BE2C (cell line): ENCODE data around the gene MYCBP2.

Source experiments
- DNase-seq: peaks from one replicate; pipeline ENCODE4 v3.0.0-alpha.2; 2020
- H3K27me3 ChIP-seq: fragments of 250-450 bp; sonication (Bioruptor Pico); 2 replicates; pipeline ENCODE4 v1.5.1; 2020; ENCODE audit warnings: mild to moderate bottlenecking
- H3K36me3 ChIP-seq: fragments of 250-450 bp; sonication (Bioruptor Pico); 2 replicates; pipeline ENCODE4 v1.5.1; 2020; ENCODE audit warnings: mild to moderate bottlenecking
- H3K4me1 ChIP-seq: fragments of 250-450 bp; sonication (Bioruptor Pico); 2 replicates; pipeline ENCODE4 v1.5.1; 2020
- H3K4me3 ChIP-seq: 2 replicates; pipeline ENCODE4 v1.5.1; 2011; ENCODE audit warnings: low read depth, low read length
- H3K9me3 ChIP-seq: fragments of 250-450 bp; sonication (Bioruptor Pico); 2 replicates; pipeline ENCODE4 v1.5.1; 2020
- CTCF ChIP-seq: IDR thresholded peaks from 2 replicates; pipeline ENCODE4 v1.5.1; 2012; ENCODE audit warnings: mild to moderate bottlenecking, low read depth, low read length

Gene MYCBP2

GRCh38 chr13:77099415-77099814 is 227.5 kb downstream of the MYCBP2 start:
- no peak for TF ChIP-seq CTCF
- Histone ChIP-seq H3K36me3 (peaks cover 21% of the 10 kb centered on the region), H3K4me3 (no peak overlapping the region), H3K4me1 (peaks cover 17% of the 10 kb centered on the region), H3K9me3 (no peaks in the 10 kb centered on the region), H3K27me3 (no peaks in the 10 kb centered on the region)
- no peak for DNase-seq

- H3K27me3 ChIP-seq: no peaks in the 10 kb centered on the region
- no peak for DNase-seq
- peaks cover 8% of the 10 kb centered on the region for H3K4me1 ChIP-seq
- no peaks in the 10 kb centered on the region for H3K9me3 ChIP-seq
- no peak overlapping the region for H3K4me3 ChIP-seq
- peaks cover 32% of the 10 kb centered on the region for H3K36me3 ChIP-seq
- TF ChIP-seq CTCF: no peak
Measured at GRCh38 chr13:77095288-77095687, 231.6 kb downstream of the MYCBP2 start.

- Histone ChIP-seq H3K36me3 (peaks cover 32% of the 10 kb centered on the region), H3K4me3 (no peak overlapping the region), H3K9me3 (no peaks in the 10 kb centered on the region), H3K4me1 (peaks cover 4% of the 10 kb centered on the region), H3K27me3 (no peaks in the 10 kb centered on the region)
- TF ChIP-seq CTCF: no peak
- no peak for DNase-seq
Measured at GRCh38 chr13:77094773-77095172, 232.1 kb downstream of the MYCBP2 start.

- DNase-seq: no peak
- no peaks in the 10 kb centered on the region for H3K9me3 ChIP-seq
- no peaks in the 10 kb centered on the region; the same call in none of the 2 replicates for H3K4me1 ChIP-seq
- no peak overlapping the region for H3K4me3 ChIP-seq
- no peaks in the 10 kb centered on the region for H3K27me3 ChIP-seq
- H3K36me3 ChIP-seq: peaks cover 32% of the 10 kb centered on the region
- TF ChIP-seq CTCF: no peak
Measured at GRCh38 chr13:77093735-77094134, 233.2 kb downstream of the MYCBP2 start.

- Histone ChIP-seq H3K27me3 (no peaks in the 10 kb centered on the region), H3K36me3 (peaks cover 38% of the 10 kb centered on the region), H3K4me3 (no peak overlapping the region), H3K4me1 (no peaks in the 10 kb centered on the region; the same call in none of the 2 replicates), H3K9me3 (no peaks in the 10 kb centered on the region)
- no peak for DNase-seq
- TF ChIP-seq CTCF: no peak
Measured at GRCh38 chr13:77084755-77085154, 242.1 kb downstream of the MYCBP2 start.

GRCh38 chr13:77079902-77080413 is 246.9 kb downstream of the MYCBP2 start:
- Histone ChIP-seq H3K4me3 (no peak overlapping the region), H3K27me3 (no peaks in the 10 kb centered on the region), H3K4me1 (no peaks in the 10 kb centered on the region), H3K36me3 (peaks cover 68% of the 10 kb centered on the region), H3K9me3 (no peaks in the 10 kb centered on the region)
- TF ChIP-seq CTCF: no peak
- no peak for DNase-seq
